H1 (cell line): ENCODE data around the gene ICA1. TPM values are rescaled to one million over a fixed set of nuclear protein-coding genes. Genes with fewer than 3 reads are reported as not detected.

Experiments used
- CTCF ChIA-PET: fragments of 300-600 bp; sonication (Branson Sonifier 250); formaldehyde crosslinking; loops from one replicate; lab custom pipeline; 2021; ENCODE audit not compliant: partially characterized antibody; lab: Charles Lee
- POLR2A ChIA-PET: fragments of 300-600 bp; sonication (Branson Sonifier 250); formaldehyde crosslinking; loops from one replicate; lab custom pipeline; 2021; ENCODE audit warnings: inconsistent platforms; ENCODE audit not compliant: partially characterized antibody; lab: Charles Lee
- DNase-seq, 2 experiments: peaks; one replicate each; pipeline versions ENCODE4 v3.0.0 to v3.0.0-alpha.2; 2010 to 2022; ENCODE audit warnings: low spot score in 2 of 2, low read depth in 1 of 2, mixed read lengths in 1 of 2
- FAIRE-seq: peaks from 2 replicates; lab custom pipeline; 2011; peaks lifted over from hg19 to GRCh38; lab: Jason Lieb, UNC
- H2AFZ ChIP-seq: 2 replicates; pipeline ENCODE4 v1.8.1; 2012; ENCODE audit warnings: low read length, inconsistent platforms
- H2AK5ac ChIP-seq: 2 replicates; pipeline ENCODE4 v1.6.1; 2013; ENCODE audit warnings: low read depth, low read length
- H2BK120ac ChIP-seq: replicated peaks from 2 replicates; pipeline ENCODE3; 2013; ENCODE audit warnings: low read depth, low read length, inconsistent platforms
- H2BK12ac ChIP-seq: 2 replicates; pipeline ENCODE4 v1.6.1; 2013; ENCODE audit warnings: low read depth, low read length
- H2BK15ac ChIP-seq: 2 replicates; pipeline ENCODE4 v1.6.1; 2013; ENCODE audit warnings: low read length
- H2BK20ac ChIP-seq: 2 replicates; pipeline ENCODE4 v1.6.1; 2013; ENCODE audit warnings: low read length
- H2BK5ac ChIP-seq: 2 replicates; pipeline ENCODE4 v1.6.1; 2013; ENCODE audit warnings: low read depth, low read length
- H3K14ac ChIP-seq: 2 replicates; pipeline ENCODE4 v1.6.1; 2013; ENCODE audit warnings: inconsistent platforms; ENCODE audit not compliant: insufficient read length
- H3K18ac ChIP-seq: 2 replicates; pipeline ENCODE4 v1.6.1; 2013; ENCODE audit warnings: low read length; ENCODE audit errors: extremely low read depth
- H3K23ac ChIP-seq: 2 replicates; pipeline ENCODE4 v1.6.1; 2013; ENCODE audit warnings: inconsistent platforms; ENCODE audit not compliant: insufficient read length
- H3K23me2 ChIP-seq: 2 replicates; pipeline ENCODE4 v1.6.1; 2013; ENCODE audit warnings: low read depth, low read length
- H3K27ac ChIP-seq: 2 replicates; pipeline ENCODE4 v1.6.1; 2011; ENCODE audit warnings: low read depth, low read length, inconsistent platforms
- H3K27me3 ChIP-seq, 4 experiments: replicated peaks in 1 of 4; 1 replicate in 1 of 4; 2 replicates in 3 of 4; pipeline versions ENCODE4 v1.6.1 to v1.8.1; 2011 to 2013; ENCODE audit warnings: low read length in 3 of 4, mild to moderate bottlenecking in 3 of 4, inconsistent platforms in 2 of 4, mixed read lengths in 2 of 4, moderate library complexity in 1 of 4; ENCODE audit not compliant: control insufficient read depth in 3 of 4, insufficient read depth in 3 of 4; ENCODE audit errors: extremely low read depth in 1 of 4
- H3K36me3 ChIP-seq, 4 experiments: 2 replicates each; pipeline versions ENCODE4 v1.6.1 to v1.8.1; 2011 to 2013; ENCODE audit warnings: mild to moderate bottlenecking in 4 of 4, low read length in 3 of 4, moderate library complexity in 2 of 4, control low read depth in 1 of 4, inconsistent platforms in 1 of 4; ENCODE audit not compliant: insufficient read depth in 4 of 4, control insufficient read depth in 2 of 4
- H3K4ac ChIP-seq: replicated peaks from 2 replicates; pipeline ENCODE3; 2013; ENCODE audit warnings: low read length, low read depth, mixed read lengths, inconsistent platforms; ENCODE audit not compliant: insufficient read length
- H3K4me1 ChIP-seq, 4 experiments: replicated peaks in 1 of 4; 1 replicate in 1 of 4; 2 replicates in 3 of 4; pipeline versions ENCODE4 v1.6.1 to v1.8.1; 2011 to 2013; ENCODE audit warnings: low read length in 3 of 4, inconsistent platforms in 2 of 4, mixed read lengths in 1 of 4; ENCODE audit not compliant: insufficient read depth in 4 of 4, control insufficient read depth in 3 of 4
- H3K4me2 ChIP-seq, 2 experiments: 2 replicates each; pipeline versions ENCODE4 v1.6.1 to v1.8.1; 2011 to 2013; ENCODE audit warnings: low read depth in 2 of 2, low read length in 2 of 2, control low read depth in 1 of 2, inconsistent platforms in 1 of 2, mild to moderate bottlenecking in 1 of 2; ENCODE audit not compliant: insufficient read depth in 1 of 2
- H3K4me3 ChIP-seq, 4 experiments: fragments of 200-600, 300-600 bp in 1 of 4; sonication (generic), shearing (Covaris generic), sonication (Bioruptor Twin) in 1 of 4; 2 replicates each; pipeline versions ENCODE4 v1.5.1 to v1.8.1; 2011 to 2016; ENCODE audit warnings: low read length in 4 of 4, low read depth in 3 of 4, control low read depth in 2 of 4, inconsistent platforms in 2 of 4, mild to moderate bottlenecking in 2 of 4, mixed read lengths in 1 of 4, moderate library complexity in 1 of 4; ENCODE audit not compliant: insufficient read depth in 2 of 4; ENCODE audit errors: extremely low read depth in 1 of 4
- H3K56ac ChIP-seq: replicated peaks from 2 replicates; pipeline ENCODE3; 2013; ENCODE audit warnings: low read depth, mild to moderate bottlenecking, mixed read lengths, low read length, inconsistent platforms; ENCODE audit not compliant: insufficient read length
- H3K79me1 ChIP-seq: 2 replicates; pipeline ENCODE4 v1.6.1; 2013; ENCODE audit warnings: low read depth, low read length, control low read depth
- H3K79me2 ChIP-seq, 2 experiments: 2 replicates each; pipeline versions ENCODE4 v1.6.1 to v1.8.1; 2012 to 2013; ENCODE audit warnings: low read length in 2 of 2, mild to moderate bottlenecking in 2 of 2, inconsistent platforms in 1 of 2; ENCODE audit not compliant: insufficient read depth in 2 of 2, control insufficient read depth in 1 of 2
- H3K9ac ChIP-seq, 4 experiments: replicated peaks in 1 of 4; 1 replicate in 1 of 4; 2 replicates in 3 of 4; pipeline versions ENCODE4 v1.6.1 to v1.8.1; 2011 to 2013; ENCODE audit warnings: low read depth in 3 of 4, low read length in 3 of 4, control low read depth in 2 of 4, mild to moderate bottlenecking in 2 of 4, moderate library complexity in 2 of 4, inconsistent platforms in 1 of 4; ENCODE audit errors: extremely low read depth in 1 of 4
- H3K9me3 ChIP-seq, 2 experiments: 2 replicates each; pipeline versions ENCODE4 v1.6.1 to v1.8.1; 2012 to 2013; ENCODE audit warnings: mild to moderate bottlenecking in 2 of 2, moderate library complexity in 2 of 2, control low read depth in 1 of 2, inconsistent platforms in 1 of 2, low read depth in 1 of 2, low read length in 1 of 2, mixed read lengths in 1 of 2; ENCODE audit not compliant: insufficient read depth in 2 of 2
- H4K20me1 ChIP-seq, 2 experiments: replicated peaks in 1 of 2; 2 replicates each; pipeline versions ENCODE3 to v1.8.1; 2011 to 2013; ENCODE audit warnings: inconsistent platforms in 2 of 2, low read length in 2 of 2, mild to moderate bottlenecking in 1 of 2; ENCODE audit not compliant: insufficient read depth in 2 of 2, control insufficient read depth in 1 of 2
- H4K5ac ChIP-seq: 2 replicates; pipeline ENCODE4 v1.6.1; 2013; ENCODE audit warnings: low read length, low read depth, mixed read lengths, inconsistent platforms; ENCODE audit not compliant: insufficient read length
- H4K8ac ChIP-seq: 2 replicates; pipeline ENCODE4 v1.8.0; 2013; ENCODE audit warnings: mild to moderate bottlenecking, moderate library complexity, low read length, inconsistent platforms; ENCODE audit not compliant: insufficient read depth; ENCODE audit errors: extremely low read depth
- H4K91ac ChIP-seq: replicated peaks from 2 replicates; pipeline ENCODE3; 2013; ENCODE audit warnings: low read length, mixed read lengths, inconsistent platforms; ENCODE audit not compliant: insufficient read length
- CHD1 ChIP-seq: IDR thresholded peaks from 2 replicates; pipeline ENCODE4 v1.6.1; 2012; ENCODE audit warnings: low read depth, low read length, improper control_type of control experiment
- POLR2A ChIP-seq, 2 experiments: IDR thresholded peaks; 1 replicate in 1 of 2; 2 replicates in 1 of 2; pipeline ENCODE4 v1.6.1; 2011; ENCODE audit warnings: low read depth in 2 of 2, low read length in 2 of 2, mild to moderate bottlenecking in 2 of 2; ENCODE audit errors: control extremely low read depth in 1 of 2
- SRF ChIP-seq: IDR thresholded peaks from 2 replicates; pipeline ENCODE4 v1.6.1; 2011; ENCODE audit warnings: mild to moderate bottlenecking, low read depth, low read length, moderate library complexity
- WGBS, 2 experiments: shearing (Covaris generic) in 1 of 2; methylation state at CpG; one replicate each; pipeline versions ENCODE4 v1.1.6 to v1.1.7; 2013 to 2015; ENCODE audit warnings: low lambda C conversion rate in 2 of 2, mixed read lengths in 2 of 2, inconsistent platforms in 1 of 2, low coverage in 1 of 2, missing lambda C conversion rate in 1 of 2; ENCODE audit not compliant: insufficient replicate concordance in 2 of 2, insufficient coverage in 1 of 2, insufficient read length in 1 of 2; ENCODE audit errors: extremely low coverage in 1 of 2, missing lambda C conversion rate in 1 of 2; 5-methylcytosine and 5-hydroxymethylcytosine counted together
- polyA plus RNA-seq, 7 experiments: library from polyadenylated mRNA; depleted of rRNA in 3 of 7; stranded (reverse) in 5 of 7; unstranded in 2 of 7; fragments of >200 nt in 5 of 7; fragments of 200-250 nt in 2 of 7; gene quantifications; 1 replicate in 5 of 7; 2 replicates in 1 of 7; 4 replicates in 1 of 7; pipeline versions ENCODE4 v1.2.1 to v1.2.3, GENCODE V29; 2011 to 2013; ENCODE audit warnings: missing spikeins in 2 of 7, mixed read lengths in 2 of 7
- total RNA-seq: library from RNA; stranded (reverse); fragmentation: NEBNext Ultra II Directional; extraction: Animal tissue kit (Norgen Biotek cat#: 25700); gene quantifications from 2 replicates; pipeline ENCODE4 v1.2.1, GENCODE V29; 2021

The ICA1 gene
- total and polyA plus RNA-seq, 2 of the 8 experiments (the other 6 are each of a cell fraction or from before 2014, with no cell fraction given): 14.9 to 37.1 TPM

GRCh38 chr7:8114175-8114574, 147.8 kb downstream of the ICA1 start:
- no peak overlapping the region for H3K27ac ChIP-seq
- H3K4ac ChIP-seq: no peak overlapping the region
- H2BK5ac ChIP-seq: no peak overlapping the region
- H3K79me2 ChIP-seq: no peaks in the 10 kb centered on the region
- no peak overlapping the region for H4K8ac ChIP-seq
- no peak overlapping the region for H3K4me3 ChIP-seq
- POLR2A ChIA-PET: interaction anchor here (1.0 kb wide), 1 partner anchor 294 kb away, joined by 3 read pairs; no protein-coding TSS in a partner anchor
- H2AFZ ChIP-seq: no peak overlapping the region
- H3K18ac ChIP-seq: no peak overlapping the region
- H2AK5ac ChIP-seq: no peak overlapping the region
- H2BK20ac ChIP-seq: no peak overlapping the region
- no peaks in the 10 kb centered on the region for H3K23me2 ChIP-seq
- H3K4me1 ChIP-seq: peaks cover 5 to 14% (median 11%) of the 10 kb centered on the region in 4 experiments; a peak in 5 of 7 replicates
- CTCF ChIA-PET: interaction anchor here (0.7 to 0.9 kb wide), 2 partner anchors 9 to 24 kb away, joined by 3 read pairs; no protein-coding TSS in a partner anchor
- H3K9me3 ChIP-seq: no peaks in the 10 kb centered on the region
- H4K5ac ChIP-seq: no peak overlapping the region
- no peak overlapping the region for H2BK120ac ChIP-seq
- no peaks in the 10 kb centered on the region for H3K27me3 ChIP-seq
- no peak overlapping the region for H3K4me2 ChIP-seq
- FAIRE-seq: no peak
- no peak overlapping the region for H3K9ac ChIP-seq
- H3K14ac ChIP-seq: no peak overlapping the region
- H3K36me3 ChIP-seq: no peaks in the 10 kb centered on the region; a peak in 1 of 8 replicates
- no peaks in the 10 kb centered on the region for H4K20me1 ChIP-seq
- H3K56ac ChIP-seq: no peak overlapping the region
- no peak overlapping the region for H2BK12ac ChIP-seq
- no peak overlapping the region for H3K23ac ChIP-seq
- no peaks in the 10 kb centered on the region for H3K79me1 ChIP-seq
- 88% methylated on average over 4 of the region's 4 CpGs; no CpG with 5 or more reads in 1 of the 2 experiments for WGBS, 2 experiments
- TF ChIP-seq CHD1 (no peak), POLR2A (IDR thresholded peaks at IDR 0.05; ENCODE audit: control extremely low read depth in 1 of 2, low read depth in 2 of 2, low read length in 2 of 2) (no peak), SRF (no peak)
- H2BK15ac ChIP-seq: no peak overlapping the region
- no peak overlapping the region for H4K91ac ChIP-seq
- no peak for DNase-seq
